GM12874 (cell line): ENCODE results near the gene ALK.

Experiments used
- CTCF ChIP-seq: IDR thresholded peaks from 2 replicates; pipeline ENCODE4 v1.5.1; 2011; ENCODE audit warnings: low read depth, mild to moderate bottlenecking, control low read depth, low read length, moderate library complexity; ENCODE audit not compliant: insufficient read depth

The ALK gene

DNA sequence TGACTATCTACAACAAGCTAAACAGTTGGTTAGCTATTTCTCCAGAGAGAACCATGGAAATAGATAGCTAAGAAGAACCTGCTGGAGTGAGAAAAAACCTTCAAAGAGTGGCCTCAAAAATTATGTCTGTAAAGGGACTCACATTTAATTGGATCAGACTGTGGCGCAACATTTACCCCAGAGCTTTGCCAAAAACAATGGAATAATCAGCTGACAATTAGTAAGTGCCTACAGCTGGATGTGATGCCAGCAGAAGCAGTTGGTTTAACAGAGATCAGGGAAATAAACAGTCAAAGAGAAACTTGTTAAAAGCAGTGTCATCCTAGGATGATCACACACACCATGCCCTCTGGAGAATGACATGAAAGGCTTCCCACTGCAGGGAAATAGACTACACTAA, 495.5 kb downstream of the ALK start:
- no peak for TF ChIP-seq CTCF

GRCh38 chr2:29423061-29423666, 498.2 kb downstream of the ALK start:
- no peak for TF ChIP-seq CTCF

- no peak for TF ChIP-seq CTCF
Measured at GRCh38 chr2:29420999-29421782, 500.2 kb downstream of the ALK start.

DNA sequence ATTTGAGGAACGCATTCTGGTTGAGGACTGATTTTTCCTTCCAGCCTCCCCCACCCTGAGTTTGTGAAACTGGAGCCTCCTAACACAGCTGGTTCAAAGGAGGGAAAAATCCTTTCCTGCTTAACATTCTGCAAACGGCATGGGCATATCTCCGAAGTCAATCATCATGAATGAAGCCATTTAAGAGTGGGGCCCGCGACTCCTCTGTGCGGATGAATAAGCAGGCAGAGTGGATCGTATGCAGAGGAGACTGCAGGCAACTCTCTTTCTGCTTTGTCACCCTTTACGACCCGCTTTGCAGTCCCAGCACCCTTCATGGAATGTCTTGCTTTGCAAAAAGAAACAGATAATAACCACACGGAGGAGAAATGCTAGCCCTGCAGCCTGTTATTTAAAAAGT, 500.9 kb downstream of the ALK start:
- no peak for TF ChIP-seq CTCF

DNA sequence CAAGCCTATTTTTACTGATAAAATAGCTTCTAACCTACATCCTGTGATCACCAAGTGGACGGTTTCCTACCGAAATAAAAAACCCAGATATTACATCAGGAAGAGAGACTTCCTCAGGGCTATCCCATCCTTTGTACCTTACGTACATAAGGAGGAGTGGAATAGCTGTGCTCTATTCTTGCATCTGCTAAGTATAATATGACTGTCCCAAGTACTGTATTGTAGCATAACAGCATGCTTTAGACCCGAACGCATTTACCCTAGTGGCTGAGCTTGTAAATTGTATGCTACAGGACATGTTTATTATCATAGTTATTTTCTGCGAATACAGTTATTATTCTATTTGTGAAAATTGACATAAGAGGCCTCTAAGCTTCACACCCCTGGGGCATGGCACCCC, 503.8 kb downstream of the ALK start:
- TF ChIP-seq CTCF: no peak

DNA sequence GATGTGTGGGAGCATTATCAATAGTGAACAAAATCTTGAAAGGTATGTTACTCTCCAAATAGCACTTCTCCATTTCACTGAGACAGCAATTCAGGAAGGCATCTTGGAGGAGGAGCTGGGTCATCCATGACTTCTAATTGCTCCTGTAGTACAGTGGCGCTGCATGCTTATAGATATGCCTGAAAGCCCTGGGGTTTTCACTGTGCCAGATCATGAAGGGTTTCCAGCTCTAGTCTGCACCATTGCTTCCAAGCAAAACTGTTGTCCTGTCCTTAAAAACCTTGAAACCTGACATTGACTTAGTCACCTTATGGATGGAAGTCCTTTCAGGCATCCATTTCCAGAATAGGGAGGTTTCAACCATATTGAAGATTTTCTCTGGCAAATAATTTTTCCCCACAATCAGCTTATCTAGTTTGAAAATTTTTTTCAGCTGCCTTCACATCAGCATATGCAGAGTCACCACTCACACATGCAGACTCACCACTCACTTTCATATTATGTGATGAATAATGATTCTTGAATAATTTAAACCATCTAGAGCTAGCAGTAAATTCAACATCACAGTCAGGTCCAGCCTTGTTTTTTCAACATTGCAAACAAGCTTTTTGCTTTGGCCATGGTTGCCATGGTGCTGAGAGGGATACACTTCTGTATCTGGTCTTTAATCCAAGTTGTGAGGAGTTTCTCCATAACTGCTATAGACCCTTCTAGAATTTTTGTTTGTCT, 509.0 kb downstream of the ALK start:
- TF ChIP-seq CTCF: no peak

GRCh38 chr2:29405707-29406106, 515.7 kb downstream of the ALK start:
- TF ChIP-seq CTCF: no peak
